HG02759 (cell line): ENCODE measurements around the gene MYO9A.

Source experiments
- ATAC-seq: cut with Tn5 transposase; IDR thresholded peaks from one replicate; pipeline ENCODE4 v1.9.1; 2021; ENCODE audit warnings: mild to moderate bottlenecking, moderate library complexity; ENCODE audit not compliant: unreplicated experiment

Gene MYO9A

DNA sequence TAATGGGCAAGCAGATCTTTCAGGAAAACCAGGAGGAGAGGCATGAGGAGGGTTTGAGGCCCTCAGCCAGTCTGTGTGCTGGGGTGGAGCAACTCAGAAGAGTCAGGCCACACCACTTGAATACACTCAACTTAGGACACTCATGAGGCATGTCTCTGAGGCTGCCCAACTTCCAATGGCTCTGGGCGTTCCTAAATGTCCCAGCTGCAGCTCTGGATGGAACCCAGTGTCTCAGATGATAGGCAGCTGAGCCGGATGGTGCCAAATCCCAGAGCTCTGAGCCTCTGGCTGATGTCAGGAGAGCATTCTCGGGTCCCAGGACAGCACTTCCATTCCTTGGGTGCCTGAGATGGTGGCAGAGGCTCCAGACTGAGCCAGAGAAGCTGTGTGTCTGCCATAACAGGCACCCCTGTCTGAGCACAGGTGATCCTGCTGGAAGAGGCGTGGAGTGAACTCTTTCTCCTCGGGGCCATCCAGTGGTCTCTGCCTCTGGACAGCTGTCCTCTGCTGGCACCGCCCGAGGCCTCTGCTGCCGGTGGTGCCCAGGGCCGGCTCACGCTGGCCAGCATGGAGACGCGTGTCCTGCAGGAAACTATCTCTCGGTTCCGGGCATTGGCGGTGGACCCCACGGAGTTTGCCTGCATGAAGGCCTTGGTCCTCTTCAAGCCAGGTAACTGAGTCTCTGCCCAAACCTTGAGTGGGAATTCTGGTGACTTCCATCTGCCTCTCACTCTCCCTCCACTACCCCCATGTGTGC is 304.8 kb downstream of the MYO9A start:
- no peak for ATAC-seq

DNA sequence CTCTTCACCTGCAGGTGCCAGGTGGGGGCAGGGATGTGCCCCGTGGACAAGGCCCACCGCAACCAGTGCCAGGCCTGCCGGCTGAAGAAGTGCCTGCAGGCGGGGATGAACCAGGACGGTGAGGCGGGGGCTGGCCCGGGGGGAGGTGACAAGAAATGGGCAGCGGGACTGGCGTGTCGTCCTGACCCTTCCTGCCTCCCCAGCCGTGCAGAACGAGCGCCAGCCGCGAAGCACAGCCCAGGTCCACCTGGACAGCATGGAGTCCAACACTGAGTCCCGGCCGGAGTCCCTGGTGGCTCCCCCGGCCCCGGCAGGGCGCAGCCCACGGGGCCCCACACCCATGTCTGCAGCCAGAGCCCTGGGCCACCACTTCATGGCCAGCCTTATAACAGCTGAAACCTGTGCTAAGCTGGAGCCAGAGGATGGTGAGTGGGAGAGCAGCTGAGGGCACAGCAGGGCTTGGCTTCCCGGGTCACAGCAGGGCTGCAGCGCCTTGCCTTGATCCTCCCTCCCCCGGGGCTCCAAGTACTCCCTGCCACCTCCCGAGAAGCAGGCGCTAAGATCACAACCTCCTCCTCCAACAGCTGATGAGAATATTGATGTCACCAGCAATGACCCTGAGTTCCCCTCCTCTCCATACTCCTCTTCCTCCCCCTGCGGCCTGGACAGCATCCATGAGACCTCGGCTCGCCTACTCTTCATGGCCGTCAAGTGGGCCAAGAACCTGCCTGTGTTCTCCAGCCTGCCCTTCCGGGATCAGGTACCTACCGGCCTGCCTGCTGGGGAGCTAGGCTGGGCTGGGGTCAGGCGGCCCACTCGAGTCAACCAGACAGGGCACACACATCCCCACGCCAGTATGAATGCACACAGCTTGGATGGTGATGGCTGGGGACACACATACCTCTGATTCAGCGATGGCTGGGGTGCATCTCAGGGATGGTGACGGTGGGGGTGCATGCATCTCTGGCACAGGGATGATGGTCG is 305.9 kb downstream of the MYO9A start:
- ATAC-seq, result no peak

DNA sequence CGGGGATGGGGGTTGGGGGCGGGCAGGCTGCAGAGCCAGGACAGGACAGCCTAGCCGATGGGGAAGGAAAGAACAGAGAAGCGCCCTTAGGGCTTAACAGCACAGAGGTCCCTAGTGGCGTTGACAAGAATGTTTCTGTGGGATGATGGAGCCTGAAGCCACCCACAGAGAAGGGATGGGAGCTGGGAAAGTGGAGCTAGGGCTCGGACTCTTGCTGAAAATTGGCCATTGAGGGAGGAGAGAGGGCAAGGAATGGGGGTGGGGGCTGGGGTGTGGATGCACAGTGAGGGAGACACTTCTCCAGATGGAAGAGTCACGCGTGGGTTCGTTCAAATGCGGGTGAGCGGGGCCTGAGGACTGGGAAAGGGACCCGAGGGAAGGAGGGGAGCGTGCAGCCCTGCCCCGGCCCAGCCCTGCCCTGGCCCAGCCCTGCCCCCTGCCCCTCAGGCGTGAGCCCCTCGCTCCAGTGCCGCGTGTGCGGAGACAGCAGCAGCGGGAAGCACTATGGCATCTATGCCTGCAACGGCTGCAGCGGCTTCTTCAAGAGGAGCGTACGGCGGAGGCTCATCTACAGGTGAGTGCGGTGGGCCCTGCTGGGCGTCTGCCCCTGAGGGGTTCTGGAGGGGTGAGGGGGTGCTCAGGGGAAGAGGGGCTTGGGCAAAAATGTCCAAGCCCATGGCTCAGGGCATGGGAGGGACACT is 306.8 kb downstream of the MYO9A start:
- no peak for ATAC-seq

DNA sequence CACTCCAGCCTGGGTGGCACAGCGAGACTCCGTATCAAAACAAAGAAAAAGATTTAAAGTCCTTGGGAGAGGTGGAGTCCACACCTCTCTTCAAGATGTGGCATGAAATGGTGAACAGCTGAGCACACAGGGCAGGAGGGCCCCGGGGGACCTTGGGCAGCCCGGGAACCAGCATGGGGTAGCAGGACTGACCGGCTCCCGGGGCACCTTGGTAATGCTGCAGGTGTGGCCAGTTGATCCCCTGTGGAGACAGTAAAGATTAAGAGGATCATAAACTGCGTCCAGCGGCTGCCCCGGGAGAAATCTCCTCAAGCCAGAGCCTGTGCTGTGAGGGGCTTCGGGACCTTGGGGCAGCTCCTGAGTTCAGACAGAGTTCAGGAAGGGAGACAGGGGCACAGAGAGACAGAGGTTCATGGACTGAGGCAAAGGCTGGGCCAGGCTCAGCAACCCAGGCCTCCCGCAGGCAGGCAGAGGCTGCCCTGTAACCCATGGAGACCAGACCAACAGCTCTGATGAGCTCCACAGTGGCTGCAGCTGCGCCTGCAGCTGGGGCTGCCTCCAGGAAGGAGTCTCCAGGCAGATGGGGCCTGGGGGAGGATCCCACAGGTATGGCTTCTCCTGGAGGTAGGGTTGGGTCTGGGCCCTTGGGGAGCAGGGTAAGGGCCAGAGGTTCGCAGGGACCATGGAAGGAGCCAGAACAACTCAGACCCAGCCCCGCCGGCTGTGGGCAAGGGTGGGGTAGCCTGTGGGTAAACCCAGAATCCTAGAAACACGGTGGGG is 307.5 kb downstream of the MYO9A start, which contains the start of gene NR2E3:
Gene NR2E3 (plus strand): TSS at position 299 of the 780 bp plus-strand sequence. CDS start 190 bp downstream, at position 489.
- ATAC-seq, result no peak

DNA sequence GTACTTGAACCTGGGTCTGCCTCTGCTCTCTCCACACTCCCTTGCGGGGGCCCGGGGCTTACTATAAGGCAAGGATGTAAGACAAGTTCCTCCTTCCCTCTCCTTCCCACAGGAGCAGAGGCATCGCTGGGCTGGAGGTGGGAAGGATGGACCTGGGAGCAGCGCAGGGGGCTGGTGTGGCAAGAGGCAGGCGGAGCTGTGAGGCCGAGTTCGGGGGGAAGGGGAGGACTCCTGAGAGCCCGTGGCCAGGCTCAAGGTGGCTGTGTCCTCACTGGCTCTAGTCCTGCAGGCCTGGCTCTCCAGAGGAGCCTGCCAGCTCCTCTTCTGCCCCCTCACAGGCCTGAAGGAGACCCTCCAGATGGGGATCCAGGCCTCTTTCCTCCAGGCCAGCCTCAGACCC is 308.6 kb downstream of the MYO9A start:
- no peak for ATAC-seq

DNA sequence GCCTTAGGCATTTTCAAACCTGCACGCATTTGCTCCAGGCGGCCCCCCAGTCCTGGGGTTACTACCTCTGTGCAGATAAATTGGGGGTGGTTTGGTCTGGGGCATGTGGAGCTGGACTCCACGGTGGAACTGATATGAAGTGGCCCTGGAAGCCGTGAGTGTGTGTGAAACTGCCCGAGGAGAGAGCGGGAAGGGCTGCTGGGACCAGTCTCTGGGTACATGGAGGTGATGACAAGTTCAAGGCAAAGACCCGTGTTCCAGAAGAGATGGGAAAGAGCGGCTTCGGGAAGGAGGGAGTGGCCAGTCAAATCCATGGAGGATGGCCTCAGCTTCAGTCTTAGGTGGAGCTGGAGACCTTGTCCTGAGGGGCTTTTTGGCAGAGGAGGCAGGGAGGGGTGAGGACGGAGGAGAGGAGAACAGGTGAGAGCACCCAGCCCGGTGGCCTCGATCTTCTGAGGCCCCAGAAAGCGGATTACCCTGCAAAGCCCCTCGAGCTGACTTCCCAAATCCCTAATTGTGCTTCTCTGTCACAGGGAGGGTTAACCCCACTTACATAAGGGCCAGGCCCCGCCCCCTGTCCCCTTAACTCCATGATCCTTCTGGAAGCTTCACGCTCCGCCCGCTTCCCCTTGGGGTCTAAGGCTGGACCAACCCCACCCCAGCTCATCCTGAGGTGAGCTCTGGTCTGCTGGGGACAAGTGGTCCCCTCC is 309.5 kb downstream of the MYO9A start:
- ATAC-seq, result no peak

DNA sequence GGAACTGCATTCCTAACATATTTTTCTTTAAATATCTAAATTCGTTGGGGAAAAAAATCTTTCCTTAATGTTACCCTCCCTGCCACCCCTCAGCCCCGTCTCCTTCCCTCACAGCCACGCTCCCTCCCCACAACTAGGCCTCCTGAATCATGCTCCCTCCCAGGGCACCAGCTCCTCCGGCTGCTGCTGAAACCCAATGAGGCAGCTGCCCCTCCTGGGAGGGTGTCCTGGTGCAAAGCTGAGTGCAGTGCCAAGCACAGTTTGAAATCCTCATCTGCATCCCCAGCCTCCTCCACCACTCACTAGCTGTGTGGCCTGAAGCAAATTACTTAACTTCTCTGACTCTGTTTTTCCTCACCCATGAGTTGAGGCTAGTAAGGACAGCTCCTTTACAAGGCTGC is 310.3 kb downstream of the MYO9A start:
- no peak for ATAC-seq

DNA sequence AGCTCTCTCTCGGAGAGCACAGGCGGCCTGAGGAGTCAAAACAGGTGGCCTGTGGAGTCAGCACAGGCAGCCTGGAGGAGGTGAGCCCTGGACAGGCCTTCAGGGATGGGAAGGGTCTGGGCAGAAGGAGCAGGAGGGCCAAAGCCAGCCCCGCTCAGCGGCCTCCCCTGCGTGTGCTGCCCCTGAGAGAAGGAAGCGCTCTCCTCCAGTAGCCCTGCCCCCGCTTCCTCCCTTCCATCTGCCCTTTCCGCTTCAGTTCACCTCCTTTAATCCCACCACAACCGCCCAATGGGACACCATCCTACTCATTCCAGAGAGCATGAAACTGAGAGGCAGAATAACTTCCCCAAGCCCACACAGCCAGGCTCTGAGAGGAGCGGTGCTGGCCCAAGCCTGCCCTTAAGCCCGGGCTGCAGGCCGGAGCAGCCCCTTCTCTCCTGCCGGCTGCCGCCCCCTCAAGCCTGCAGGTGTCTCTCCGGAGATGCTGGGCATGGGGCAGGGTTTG is 310.8 kb downstream of the MYO9A start:
- ATAC-seq, result no peak

DNA sequence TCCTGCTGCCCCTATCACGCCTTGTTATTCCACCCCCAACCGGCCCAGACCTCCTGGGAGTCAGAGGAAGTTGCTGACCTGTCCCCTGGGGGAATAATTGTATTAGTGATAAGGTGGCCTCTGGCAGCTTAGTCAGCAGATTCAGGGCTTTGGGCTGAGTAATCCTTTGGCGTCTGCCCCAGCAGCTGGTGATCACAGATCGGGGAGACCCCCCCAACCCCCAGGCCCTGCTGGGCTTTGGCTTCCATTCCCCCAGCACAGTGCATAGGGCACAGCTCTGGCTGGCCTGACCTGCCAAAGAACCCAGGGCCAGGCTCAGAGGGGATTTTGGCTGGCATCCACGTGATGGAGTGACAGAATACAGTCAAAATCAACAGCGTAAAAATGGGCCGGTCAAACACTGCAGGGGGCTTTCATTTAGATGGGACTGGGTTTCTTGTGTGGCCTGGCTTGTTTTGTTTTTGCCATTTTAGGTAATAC is 311.5 kb downstream of the MYO9A start:
- no peak for ATAC-seq

DNA sequence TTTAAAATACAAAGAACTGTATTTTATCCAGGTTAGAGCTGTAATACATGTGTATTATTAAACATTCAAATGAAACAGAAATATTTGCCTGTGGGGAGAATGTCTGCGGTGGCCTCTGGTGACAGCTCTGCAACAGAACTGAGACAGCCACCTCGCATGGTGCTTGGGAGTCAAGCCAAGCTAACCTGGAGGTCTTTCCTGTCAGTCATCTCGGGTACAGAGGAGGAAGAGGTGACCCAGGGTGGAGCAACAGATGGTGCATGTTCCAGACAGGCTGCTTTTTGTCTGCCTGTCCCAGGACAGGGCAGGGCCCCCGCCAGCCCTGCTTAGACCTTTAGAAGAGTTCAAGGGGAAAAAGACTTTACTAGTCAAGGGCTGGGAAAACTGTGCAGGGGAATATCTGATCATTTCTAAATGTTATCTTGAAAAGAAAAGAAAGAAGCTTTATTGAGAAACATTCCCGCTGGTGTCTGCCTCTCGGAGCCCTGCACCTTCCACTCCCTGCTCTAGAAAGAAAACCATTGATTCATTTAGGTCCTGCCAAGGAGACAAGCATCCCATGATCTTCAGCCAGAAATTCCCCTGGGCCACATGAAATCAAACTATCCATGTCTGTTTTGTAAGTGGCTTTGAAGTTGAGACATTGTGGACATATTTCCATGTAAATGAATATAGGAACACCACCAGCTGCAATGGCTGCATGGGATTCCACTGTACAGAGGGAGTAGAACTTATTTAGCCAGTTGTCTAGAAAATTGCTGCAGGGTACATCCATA is 313.1 kb downstream of the MYO9A start:
- ATAC-seq, result no peak

DNA sequence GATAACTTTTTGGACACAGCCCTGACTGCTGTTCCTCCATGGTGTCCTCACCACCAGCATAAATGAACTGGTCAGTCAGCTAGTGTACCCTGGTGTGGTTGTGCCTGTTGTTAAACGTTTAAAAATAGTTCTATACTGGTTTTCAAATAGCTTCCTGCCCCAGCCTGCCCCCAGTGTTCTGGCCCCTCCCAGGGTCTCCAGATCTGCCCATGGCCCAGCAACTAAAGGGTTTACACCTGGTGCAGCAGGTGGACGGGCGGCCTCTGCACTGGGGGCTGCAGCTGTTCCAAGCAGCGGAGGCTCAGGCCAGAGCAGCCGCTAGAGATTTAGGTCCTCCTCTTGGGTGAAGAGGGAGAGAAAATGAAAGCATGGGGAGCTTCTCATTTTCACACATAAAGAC is 313.7 kb downstream of the MYO9A start:
- no peak for ATAC-seq

DNA sequence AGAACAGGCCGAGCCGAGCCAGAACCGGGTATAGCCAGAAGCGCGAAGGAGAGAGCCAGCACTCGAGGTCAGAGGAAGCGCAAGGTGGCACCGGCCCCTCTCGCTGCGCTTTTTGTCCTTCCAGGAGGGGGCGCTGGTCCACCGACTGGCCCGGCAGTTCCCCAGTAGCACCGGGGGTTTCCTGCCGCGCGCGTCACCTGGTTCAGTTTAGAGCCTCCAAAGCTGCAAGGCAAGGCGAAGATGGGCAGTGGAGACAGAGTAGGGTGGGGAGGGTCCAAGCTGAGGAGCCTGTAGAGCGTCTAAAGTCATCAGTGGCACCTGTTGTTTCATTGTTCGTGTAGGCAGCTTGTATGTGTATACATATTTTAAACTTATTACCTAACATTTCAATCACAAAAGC is 315.2 kb downstream of the MYO9A start:
- no peak for ATAC-seq

DNA sequence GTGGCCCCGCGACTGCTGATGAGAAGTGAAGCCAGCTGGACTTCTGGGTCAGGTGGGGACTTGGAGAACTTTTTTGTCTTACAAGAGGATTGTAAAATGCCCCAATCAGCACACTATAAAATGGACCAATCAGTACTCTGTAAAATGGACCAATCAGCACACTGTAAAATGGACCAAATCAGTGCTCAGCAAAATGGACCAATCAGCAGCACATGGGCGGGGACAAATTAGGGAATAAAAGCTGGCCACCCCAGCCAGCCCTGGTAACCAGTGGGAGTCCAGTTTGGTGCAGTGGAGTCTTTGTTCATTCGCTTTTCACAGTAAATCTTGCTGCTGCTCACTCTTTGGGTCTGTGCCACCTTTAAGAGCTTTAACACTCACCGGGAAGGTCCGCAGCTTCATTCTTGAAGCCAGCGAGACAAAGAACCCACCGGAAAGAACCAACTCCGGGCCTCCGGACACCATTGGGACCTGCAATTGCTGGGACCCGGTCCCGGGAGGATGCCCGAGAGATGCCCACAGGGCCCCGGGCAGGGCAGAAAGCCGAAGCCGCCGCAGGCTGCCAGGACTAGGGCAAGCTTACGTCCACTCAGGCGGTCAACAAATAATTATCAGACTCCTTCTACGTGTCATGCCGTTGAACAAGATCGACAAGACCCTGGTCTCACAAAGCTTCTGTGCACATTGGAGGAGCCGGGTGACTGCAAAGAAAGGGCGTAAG is 315.9 kb downstream of the MYO9A start:
- no peak for ATAC-seq

DNA sequence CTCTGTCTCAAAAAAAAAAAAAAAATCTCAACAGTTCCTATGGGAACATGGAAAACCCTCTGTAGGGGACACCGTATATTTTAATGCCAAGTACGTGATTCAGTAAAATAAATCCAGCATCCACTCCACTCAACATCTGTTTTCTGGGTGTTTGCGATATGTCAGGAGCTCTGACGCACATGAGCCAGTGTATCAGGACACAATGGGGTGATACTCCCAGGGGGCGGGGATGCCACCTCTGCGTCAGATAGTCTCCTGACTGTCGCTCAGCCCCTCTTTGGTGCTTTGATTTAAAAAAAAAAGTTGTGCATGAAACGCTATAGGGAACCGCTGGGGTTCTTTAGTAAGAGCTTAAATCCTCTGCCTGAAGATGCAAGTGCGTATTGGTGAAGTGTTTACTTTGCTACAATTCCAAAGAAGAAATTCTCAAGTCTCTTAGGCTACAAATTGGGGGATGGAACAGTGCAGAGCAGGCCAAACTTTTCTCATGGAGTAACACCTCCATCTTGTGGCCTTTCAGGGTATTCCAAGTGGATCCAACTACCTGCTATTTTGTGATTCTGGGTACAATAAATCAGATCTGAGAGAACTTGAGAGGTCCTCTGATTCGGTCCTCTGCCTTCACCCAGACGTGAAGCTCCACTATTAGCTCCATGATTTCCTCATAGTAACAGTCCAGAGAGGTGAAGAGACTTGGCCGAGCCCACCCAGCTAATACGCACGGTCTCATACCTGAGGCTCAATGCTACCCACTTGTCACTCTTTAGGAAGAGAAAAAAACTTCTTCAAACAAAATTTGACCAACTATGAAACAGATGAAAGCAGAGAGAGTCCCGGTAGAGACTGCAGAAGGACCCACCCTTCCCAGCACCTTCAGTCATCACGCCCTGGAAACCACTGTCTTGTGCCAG is 316.9 kb downstream of the MYO9A start:
- no peak for ATAC-seq

DNA sequence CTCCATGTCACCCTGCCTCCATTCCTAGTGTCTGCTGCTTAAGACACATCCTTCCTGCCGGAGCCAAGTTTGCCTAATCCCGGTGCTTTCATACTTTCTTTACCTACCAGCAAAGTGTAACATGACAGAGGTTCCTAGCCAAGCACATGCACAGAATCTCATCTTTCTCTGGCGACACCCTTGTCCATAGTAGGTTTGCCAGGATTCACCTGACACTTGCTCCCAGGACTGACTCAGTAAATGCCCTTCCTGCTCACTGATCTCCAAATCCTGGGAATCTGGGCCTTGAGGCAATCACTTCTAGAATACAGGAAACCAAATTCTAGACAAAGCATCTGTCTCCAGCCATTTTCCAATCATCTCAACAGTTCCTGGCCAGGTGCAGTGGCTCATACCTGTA is 317.8 kb downstream of the MYO9A start:
- no peak for ATAC-seq

DNA sequence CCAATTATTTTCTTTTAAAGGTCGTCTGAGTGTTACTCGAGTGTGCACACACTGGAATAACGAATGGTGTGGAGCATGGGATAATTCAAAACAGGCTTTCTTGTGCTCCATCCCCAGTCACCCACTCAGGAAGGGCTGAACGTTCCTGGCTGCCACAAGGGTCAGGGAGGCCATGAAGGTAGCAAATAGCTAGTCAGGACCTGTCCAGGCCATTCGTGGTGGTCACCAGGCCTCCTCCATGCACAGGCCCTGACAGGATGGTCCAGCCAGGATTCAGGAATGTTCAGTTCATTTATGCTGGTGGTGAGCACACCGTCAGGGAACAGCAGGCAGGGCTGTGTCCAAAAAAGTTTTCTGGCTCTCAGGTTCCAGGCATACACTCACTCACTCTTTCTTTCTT is 319.3 kb downstream of the MYO9A start:
- no peak for ATAC-seq

DNA sequence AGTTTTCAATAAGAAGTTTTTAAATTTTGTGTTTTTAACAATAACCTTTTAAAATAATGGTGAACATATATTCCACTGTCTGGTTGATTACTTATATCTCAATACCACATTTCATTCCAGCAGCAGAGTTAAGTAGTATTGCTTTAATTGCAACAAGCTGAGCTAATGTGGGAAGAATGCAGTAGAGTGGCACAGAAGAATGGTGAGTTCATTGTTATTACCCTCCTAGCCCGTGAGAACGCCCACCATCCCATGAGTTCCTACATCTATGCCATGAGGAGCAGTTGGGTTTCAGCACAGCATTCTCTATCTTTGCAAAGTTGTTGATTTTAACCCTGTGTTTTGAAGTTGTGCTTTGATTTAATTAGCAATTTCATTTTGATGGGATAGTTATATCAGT is 325.4 kb downstream of the MYO9A start:
- ATAC-seq, result no peak
